ENCODE measurements around the gene JSRP1. TPM values are rescaled to one million over a fixed set of nuclear protein-coding genes. Genes with fewer than 3 reads are reported as not detected.

Gene JSRP1
- total RNA-seq, 2 experiments from 2014 or later = 1.5 to 15.9 TPM

DNA sequence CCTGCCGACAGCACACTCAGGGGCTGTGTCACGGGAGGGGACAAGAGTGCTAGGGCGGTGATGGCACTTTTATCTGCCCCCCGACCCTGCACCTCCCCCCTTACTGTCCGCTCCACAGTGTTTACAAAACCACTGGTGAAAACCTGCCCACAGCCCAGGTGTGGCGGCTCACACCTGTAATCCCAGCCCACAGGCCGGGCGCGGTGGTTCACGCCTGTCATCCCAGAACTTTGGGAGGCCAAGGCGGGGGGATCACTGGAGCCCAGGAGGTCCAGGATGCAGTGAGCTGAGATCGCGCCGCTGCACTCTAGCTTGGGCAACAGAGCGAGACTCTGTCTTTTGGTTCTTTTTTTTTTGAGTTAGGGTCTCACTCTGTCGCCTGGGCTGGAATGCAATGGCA, 39.9 kb upstream of the JSRP1 start:
- Histone ChIP-seq H3K79me2 (ENCODE audit: insufficient read depth, low read depth, low read length) (no peaks in the 10 kb centered on the region), H3K4me3 (ENCODE audit: low read depth, low read length, poor library complexity, severe bottlenecking) (no peak overlapping the region), H3K4me2 (ENCODE audit: low read length) (no peak overlapping the region), H3K27ac (ENCODE audit: low read depth, low read length, poor library complexity, severe bottlenecking) (no peak overlapping the region), H3K4me1 (ENCODE audit: insufficient read depth, low read length, poor library complexity, severe bottlenecking) (peaks cover 3% of the 10 kb centered on the region), H4K20me1 (ENCODE audit: insufficient read depth, low read length) (no peaks in the 10 kb centered on the region; the same call in 1 of the 2 replicates), H3K9me3 (ENCODE audit: low read length) (no peaks in the 10 kb centered on the region), H3K9me2 (ENCODE audit: insufficient read depth, low read length) (no peaks in the 10 kb centered on the region), H2AFZ (ENCODE audit: low read length) (no peak overlapping the region), H3K36me3 (ENCODE audit: insufficient read depth, low read length) (no peaks in the 10 kb centered on the region)
- CTCF ChIA-PET (ENCODE audit: unreplicated experiment) = no interaction called here
- no TSS peak for BruUV-seq (replicated peaks)
- intact Hi-C loops (cut with micrococcal nuclease; ENCODE audit: unreplicated experiment) = no loop called here
- TF ChIP-seq EZH2phosphoT487 (IDR thresholded peaks at IDR 0.05; ENCODE audit: borderline replicate concordance, low read depth, low read length) = no peak
- TF ChIP-seq, protein P1, sequence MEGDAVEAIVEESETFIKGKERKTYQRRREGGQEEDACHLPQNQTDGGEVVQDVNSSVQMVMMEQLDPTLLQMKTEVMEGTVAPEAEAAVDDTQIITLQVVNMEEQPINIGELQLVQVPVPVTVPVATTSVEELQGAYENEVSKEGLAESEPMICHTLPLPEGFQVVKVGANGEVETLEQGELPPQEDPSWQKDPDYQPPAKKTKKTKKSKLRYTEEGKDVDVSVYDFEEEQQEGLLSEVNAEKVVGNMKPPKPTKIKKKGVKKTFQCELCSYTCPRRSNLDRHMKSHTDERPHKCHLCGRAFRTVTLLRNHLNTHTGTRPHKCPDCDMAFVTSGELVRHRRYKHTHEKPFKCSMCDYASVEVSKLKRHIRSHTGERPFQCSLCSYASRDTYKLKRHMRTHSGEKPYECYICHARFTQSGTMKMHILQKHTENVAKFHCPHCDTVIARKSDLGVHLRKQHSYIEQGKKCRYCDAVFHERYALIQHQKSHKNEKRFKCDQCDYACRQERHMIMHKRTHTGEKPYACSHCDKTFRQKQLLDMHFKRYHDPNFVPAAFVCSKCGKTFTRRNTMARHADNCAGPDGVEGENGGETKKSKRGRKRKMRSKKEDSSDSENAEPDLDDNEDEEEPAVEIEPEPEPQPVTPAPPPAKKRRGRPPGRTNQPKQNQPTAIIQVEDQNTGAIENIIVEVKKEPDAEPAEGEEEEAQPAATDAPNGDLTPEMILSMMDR (conservative IDR thresholded peaks at IDR 0.05; ENCODE audit: low read length) = no peak
- POLR2A ChIA-PET = no interaction called here
- no peak for DNase-seq (ENCODE audit: low spot score)

DNA sequence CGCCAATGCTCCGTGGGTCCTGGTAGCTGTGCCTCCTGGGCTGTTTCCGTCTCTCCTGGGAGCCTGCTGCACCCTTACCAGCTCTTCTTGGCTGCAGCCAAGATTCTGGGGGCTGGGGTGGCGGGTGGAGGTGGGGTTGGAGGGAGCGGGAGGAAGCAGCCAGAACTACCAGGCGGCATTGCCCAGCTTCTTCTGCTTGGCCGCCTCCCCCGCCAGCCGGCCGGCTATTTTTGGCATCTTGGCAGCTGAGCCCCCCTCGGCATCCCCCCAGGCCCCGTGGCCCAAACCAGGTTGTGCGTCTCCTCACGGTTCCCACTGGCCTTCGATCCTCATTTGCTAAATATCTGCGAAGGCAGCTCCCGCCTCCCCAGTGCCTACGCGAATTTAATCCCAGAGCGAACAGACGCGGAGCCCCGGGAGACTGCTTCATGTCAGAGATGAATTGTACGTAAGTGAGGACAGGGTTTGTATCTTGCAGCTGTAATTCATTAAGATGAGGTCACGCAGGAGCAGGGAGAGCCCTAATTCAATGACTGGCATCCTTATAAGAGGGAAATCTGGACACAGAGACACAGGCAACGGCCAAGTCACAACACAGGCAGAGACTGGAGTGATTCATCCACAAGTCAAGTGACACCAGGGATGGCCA, 38.6 kb upstream of the JSRP1 start:
- intact Hi-C loops (cut with micrococcal nuclease; ENCODE audit: unreplicated experiment) = no loop called here
- no peak overlapping the region for H3K4me3 ChIP-seq (ENCODE audit: low read depth, low read length, poor library complexity, severe bottlenecking)
- H3K4me2 ChIP-seq (ENCODE audit: low read length) = no peak overlapping the region
- no peaks in the 10 kb centered on the region for H3K36me3 ChIP-seq (ENCODE audit: insufficient read depth, low read length)
- H3K4me1 ChIP-seq (ENCODE audit: insufficient read depth, low read length, poor library complexity, severe bottlenecking) = peaks cover 15% of the 10 kb centered on the region
- H4K20me1 ChIP-seq (ENCODE audit: insufficient read depth, low read length) = no peaks in the 10 kb centered on the region; the same call in 1 of the 2 replicates
- ChIA-PET CTCF (ENCODE audit: unreplicated experiment) (interaction anchor here (0.5 kb wide), 1 partner anchor 67 kb away, joined by 17 read pairs; no protein-coding TSS in a partner anchor), POLR2A (no interaction called here)
- H3K79me2 ChIP-seq (ENCODE audit: insufficient read depth, low read depth, low read length) = no peaks in the 10 kb centered on the region
- H3K27ac ChIP-seq (ENCODE audit: low read depth, low read length, poor library complexity, severe bottlenecking) = no peak overlapping the region
- no peak overlapping the region for H2AFZ ChIP-seq (ENCODE audit: low read length)
- no peaks in the 10 kb centered on the region for H3K9me2 ChIP-seq (ENCODE audit: insufficient read depth, low read length)
- DNase-seq (ENCODE audit: low spot score) = no peak
- no peaks in the 10 kb centered on the region for H3K9me3 ChIP-seq (ENCODE audit: low read length)
- BruUV-seq (replicated peaks) = no TSS peak
- TF ChIP-seq, protein P1 (conservative IDR thresholded peaks at IDR 0.05; ENCODE audit: low read length) = no peak
- TF ChIP-seq EZH2phosphoT487 (IDR thresholded peaks at IDR 0.05; ENCODE audit: borderline replicate concordance, low read depth, low read length) = no peak

DNA sequence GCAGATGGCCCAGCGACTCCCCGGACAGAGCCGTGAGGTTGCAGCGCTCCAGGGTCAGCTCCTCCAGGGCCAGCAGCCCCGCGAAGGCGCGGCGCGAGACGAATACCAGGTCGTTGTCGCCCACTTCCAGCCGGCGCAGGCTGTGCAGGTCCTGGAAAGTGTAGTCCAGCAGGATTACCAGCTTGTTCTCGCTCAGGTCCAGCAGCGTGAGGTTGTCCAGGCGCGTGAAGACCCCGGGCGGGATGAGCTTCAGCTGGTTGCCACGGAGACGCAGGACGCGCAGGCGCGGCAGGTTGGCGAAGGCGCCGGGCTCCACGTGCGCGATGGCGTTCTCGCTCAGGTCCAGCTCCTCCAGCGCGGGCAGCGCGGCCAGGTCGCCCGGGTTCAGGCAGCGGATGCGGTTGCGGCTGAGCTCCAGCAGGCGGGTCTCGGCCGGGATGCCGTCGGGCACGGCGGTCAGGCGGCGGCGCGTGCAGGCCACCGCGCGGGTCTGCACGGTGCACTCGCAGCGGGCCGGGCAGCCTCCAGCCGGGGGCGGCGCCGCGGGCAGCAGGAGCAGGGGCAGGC, 35.1 kb upstream of the JSRP1 start:
- no peak overlapping the region for H3K27ac ChIP-seq (ENCODE audit: low read depth, low read length, poor library complexity, severe bottlenecking)
- H3K79me2 ChIP-seq (ENCODE audit: insufficient read depth, low read depth, low read length) = no peaks in the 10 kb centered on the region
- H2AFZ ChIP-seq (ENCODE audit: low read length) = no peak overlapping the region
- ChIA-PET POLR2A (interaction anchor here (0.6 kb wide), 2 partner anchors 19 to 76 kb away, joined by 3 to 5 read pairs; no protein-coding TSS in a partner anchor), CTCF (ENCODE audit: unreplicated experiment) (no interaction called here)
- H4K20me1 ChIP-seq (ENCODE audit: insufficient read depth, low read length) = no peaks in the 10 kb centered on the region; the same call in 1 of the 2 replicates
- TF ChIP-seq, protein P1 (conservative IDR thresholded peaks at IDR 0.05; ENCODE audit: low read length) = no peak
- TF ChIP-seq EZH2phosphoT487 (IDR thresholded peaks at IDR 0.05; ENCODE audit: borderline replicate concordance, low read depth, low read length) = no peak
- DNase-seq (ENCODE audit: low spot score) = no peak
- BruUV-seq (replicated peaks) = no TSS peak
- H3K4me1 ChIP-seq (ENCODE audit: insufficient read depth, low read length, poor library complexity, severe bottlenecking) = peaks cover 41% of the 10 kb centered on the region
- H3K9me3 ChIP-seq (ENCODE audit: low read length) = no peaks in the 10 kb centered on the region
- no peaks in the 10 kb centered on the region for H3K36me3 ChIP-seq (ENCODE audit: insufficient read depth, low read length)
- no peaks in the 10 kb centered on the region for H3K9me2 ChIP-seq (ENCODE audit: insufficient read depth, low read length)
- intact Hi-C loops (cut with micrococcal nuclease; ENCODE audit: unreplicated experiment) = no loop called here
- H3K4me2 ChIP-seq (ENCODE audit: low read length) = peak overlapping the region; percentile 76; the same call in 1 of the 2 replicates
- peak overlapping the region; percentile 73 for H3K4me3 ChIP-seq (ENCODE audit: low read depth, low read length, poor library complexity, severe bottlenecking)
